NCI-H345 treated with DMSO at 0.1 percent for 48 hours (cell line): ENCODE measurements around the gene PARD3.

Source experiments
- DNase-seq: peaks from one replicate; lab custom pipeline; 2025; ENCODE audit not compliant: unreplicated experiment; lab: John Stamatoyannopoulos, UW

The PARD3 gene

GRCh38 chr10:34119456-34119855 is 695.6 kb downstream of the PARD3 start:
- no peak for DNase-seq

- DNase-seq: no peak
Observed at GRCh38 chr10:34116681-34117271, 698.3 kb downstream of the PARD3 start.

- DNase-seq: no peak
Observed at GRCh38 chr10:34116220-34116641, 698.9 kb downstream of the PARD3 start.

- DNase-seq: no peak
Observed at GRCh38 chr10:34114914-34115313, 700.2 kb downstream of the PARD3 start.

- DNase-seq: no peak
Observed at GRCh38 chr10:34113504-34114225, 701.4 kb downstream of the PARD3 start.

- no peak for DNase-seq
Observed at GRCh38 chr10:34112171-34112782, 702.8 kb downstream of the PARD3 start.

GRCh38 chr10:34111179-34111578 is 703.9 kb downstream of the PARD3 start:
- DNase-seq: no peak

GRCh38 chr10:34109952-34110702 is 705.0 kb downstream of the PARD3 start:
- DNase-seq: no peak

GRCh38 chr10:34109495-34109894 is 705.6 kb downstream of the PARD3 start:
- no peak for DNase-seq

- DNase-seq: no peak
Observed at GRCh38 chr10:34107626-34108516, 707.2 kb downstream of the PARD3 start.

- DNase-seq: no peak
Observed at GRCh38 chr10:34106356-34106885, 708.7 kb downstream of the PARD3 start.

- no peak for DNase-seq
Observed at GRCh38 chr10:34104829-34105572, 710.1 kb downstream of the PARD3 start.

- DNase-seq: no peak
Observed at GRCh38 chr10:34102893-34103506, 712.1 kb downstream of the PARD3 start.

GRCh38 chr10:34102237-34102673 is 712.8 kb downstream of the PARD3 start:
- DNase-seq: no peak

- no peak for DNase-seq
Observed at GRCh38 chr10:34101001-34101400, 714.1 kb downstream of the PARD3 start.

GRCh38 chr10:34098821-34099567 is 716.1 kb downstream of the PARD3 start:
- DNase-seq: no peak

- DNase-seq: no peak
Observed at GRCh38 chr10:34097682-34098081, 717.4 kb downstream of the PARD3 start.

- DNase-seq: no peak
Observed at GRCh38 chr10:34094961-34095360, 720.1 kb downstream of the PARD3 start.
